ENCODE data around the gene EHBP1. TPM values are rescaled to one million over a fixed set of nuclear protein-coding genes. Genes with fewer than 3 reads are reported as not detected.

Gene EHBP1
- total RNA-seq, 5 donors from 2014 or later (not counting 1 experiment from before 2014, with no cell fraction given), result 22.1 to 28.7 (median 26.1) TPM

Other genes with a start within 250 kb of the EHBP1 start
- under 1 TPM in 3 of 5 donors, not detected in 2; 0.15 to 0.19 (median 0.16) TPM for gene TMEM17, start 199.5 kb upstream of the EHBP1 start, total RNA-seq

Data from T-cell (primary cell).